GM12873 (cell line): ENCODE data around the gene MDGA2.

Source experiments
- CTCF ChIP-seq: IDR thresholded peaks from 2 replicates; pipeline ENCODE4 v1.5.1; 2012; ENCODE audit warnings: low read depth, mild to moderate bottlenecking, moderate library complexity, low read length, control low read depth; ENCODE audit not compliant: insufficient read depth; ENCODE audit errors: missing control alignments

MDGA2 gene

GRCh38 chr14:47596860-47597259, 78.5 kb downstream of the MDGA2 start:
- TF ChIP-seq CTCF, result no peak

- no peak for TF ChIP-seq CTCF
Observed at GRCh38 chr14:47596232-47596631, 79.2 kb downstream of the MDGA2 start.

GRCh38 chr14:47595552-47595951, 79.9 kb downstream of the MDGA2 start:
- no peak for TF ChIP-seq CTCF

GRCh38 chr14:47590767-47591495, 84.5 kb downstream of the MDGA2 start:
- TF ChIP-seq CTCF, result no peak

- no peak for TF ChIP-seq CTCF
Observed at GRCh38 chr14:47585447-47585846, 90.0 kb downstream of the MDGA2 start.

- no peak for TF ChIP-seq CTCF
Observed at GRCh38 chr14:47567273-47567672, 108.1 kb downstream of the MDGA2 start.

GRCh38 chr14:47557894-47558293, 117.5 kb downstream of the MDGA2 start:
- no peak for TF ChIP-seq CTCF
